Neural cell (in vitro differentiated cells): ENCODE results near the gene BCAS1. TPM values are rescaled to one million over a fixed set of nuclear protein-coding genes. Genes with fewer than 3 reads are reported as not detected.

Experiments
- H2AFZ ChIP-seq: fragments of 200-600, 300-800 bp; sonication (generic), shearing (Covaris generic); 2 replicates; pipeline ENCODE4 v1.6.0; 2014; ENCODE audit warnings: low read depth, mild to moderate bottlenecking, antibody characterized with exemption, low read length, moderate library complexity
- H3F3A ChIP-seq: fragments of 200-600 bp; shearing (Covaris generic); 2 replicates; pipeline ENCODE4 v1.6.1; 2016; ENCODE audit warnings: mild to moderate bottlenecking, moderate library complexity, mixed read lengths, antibody characterized with exemption, low read length; ENCODE audit not compliant: insufficient read depth, poor library complexity, severe bottlenecking
- H3K27ac ChIP-seq: fragments of 200-600, 300-800 bp; sonication (generic), shearing (Covaris generic); 2 replicates; pipeline ENCODE4 v1.5.1; 2014; ENCODE audit warnings: mild to moderate bottlenecking, low read length, moderate library complexity
- H3K27me3 ChIP-seq: fragments of 300-800, 200-600 bp; sonication (generic), shearing (Covaris generic); 2 replicates; pipeline ENCODE4 v1.6.0; 2014; ENCODE audit warnings: mild to moderate bottlenecking, low read depth, low read length, moderate library complexity; ENCODE audit not compliant: insufficient read depth
- H3K36me3 ChIP-seq: fragments of 300-800, 200-600 bp; sonication (generic), shearing (Covaris generic); 2 replicates; pipeline ENCODE4 v1.5.1; 2014; ENCODE audit warnings: mild to moderate bottlenecking, antibody characterized with exemption, low read length, moderate library complexity; ENCODE audit not compliant: insufficient read depth
- H3K4me2 ChIP-seq: fragments of 300-800, 200-600 bp; sonication (generic), shearing (Covaris generic); 2 replicates; pipeline ENCODE4 v1.6.0; 2014; ENCODE audit warnings: mild to moderate bottlenecking, low read length
- H3K4me3 ChIP-seq: fragments of 300-800, 200-600 bp; sonication (generic), shearing (Covaris generic); 2 replicates; pipeline ENCODE4 v1.5.1; 2014; ENCODE audit warnings: mild to moderate bottlenecking, low read length, moderate library complexity
- H3K79me2 ChIP-seq: fragments of 200-600 bp; shearing (Covaris generic); replicated peaks from 2 replicates; pipeline ENCODE4 v1.6.0; 2014; ENCODE audit warnings: mild to moderate bottlenecking, low read length, moderate library complexity; ENCODE audit not compliant: insufficient read depth
- H3K9ac ChIP-seq: fragments of 300-800, 200-600 bp; sonication (generic), shearing (Covaris generic); 2 replicates; pipeline ENCODE4 v1.6.1; 2016; ENCODE audit warnings: mild to moderate bottlenecking, low read length, mixed read lengths
- H3K9me2 ChIP-seq: fragments of 200-600 bp; shearing (Covaris generic); 2 replicates; pipeline ENCODE4 v1.6.1; 2016; ENCODE audit warnings: mild to moderate bottlenecking, low read length, mixed read lengths; ENCODE audit not compliant: insufficient read depth
- H3K9me3 ChIP-seq: fragments of 200-600, 300-800 bp; sonication (generic), shearing (Covaris generic); 2 replicates; pipeline ENCODE4 v1.6.1; 2016; ENCODE audit warnings: mild to moderate bottlenecking, mixed run types, low read length, moderate library complexity, mixed read lengths
- H4K20me1 ChIP-seq: fragments of 200-600 bp; shearing (Covaris generic); 2 replicates; pipeline ENCODE4 v1.6.1; 2016; ENCODE audit warnings: mild to moderate bottlenecking, mixed run types; ENCODE audit not compliant: insufficient read depth
- CTCF ChIP-seq: fragments of 450-650 bp; IDR thresholded peaks from 2 replicates; pipeline ENCODE4 v1.5.1; 2014; ENCODE audit warnings: antibody characterized with exemption, mild to moderate bottlenecking, moderate library complexity; ENCODE audit not compliant: poor library complexity, severe bottlenecking
- EP300 ChIP-seq: fragments of 450-650 bp; conservative IDR thresholded peaks from 2 replicates; pipeline ENCODE4 v1.6.1; 2014; ENCODE audit warnings: antibody characterized with exemption, mild to moderate bottlenecking, moderate library complexity; ENCODE audit not compliant: poor library complexity, severe bottlenecking
- EZH2 ChIP-seq: fragments of 200-600, 300-800 bp; shearing (Covaris generic), sonication (generic); IDR thresholded peaks from 2 replicates; pipeline ENCODE4 v1.6.1; 2014; ENCODE audit warnings: antibody characterized with exemption, low read length, borderline replicate concordance, mild to moderate bottlenecking; ENCODE audit not compliant: insufficient read depth, poor library complexity, severe bottlenecking
- MXI1 ChIP-seq: fragments of 450-650 bp; conservative IDR thresholded peaks from 2 replicates; pipeline ENCODE4 v1.6.1; 2014; ENCODE audit warnings: antibody characterized with exemption, mild to moderate bottlenecking; ENCODE audit not compliant: poor library complexity, severe bottlenecking
- POLR2AphosphoS5 ChIP-seq: IDR thresholded peaks from 2 replicates; pipeline ENCODE4 v1.6.1; 2012
- RAD21 ChIP-seq: fragments of 450-650 bp; conservative IDR thresholded peaks from 2 replicates; pipeline ENCODE4 v1.6.1; 2014; ENCODE audit warnings: antibody characterized with exemption, mild to moderate bottlenecking, moderate library complexity
- REST ChIP-seq: IDR thresholded peaks from 2 replicates; pipeline ENCODE4 v1.6.1; 2012; ENCODE audit warnings: borderline replicate concordance
- SMC3 ChIP-seq: fragments of 450-650 bp; conservative IDR thresholded peaks from 2 replicates; pipeline ENCODE4 v1.6.1; 2014; ENCODE audit warnings: antibody characterized with exemption, mild to moderate bottlenecking, moderate library complexity; ENCODE audit not compliant: poor library complexity
- TAF1 ChIP-seq: IDR thresholded peaks from 2 replicates; pipeline ENCODE4 v1.6.1; 2012; ENCODE audit warnings: low read depth
- polyA plus RNA-seq: library from polyadenylated mRNA; depleted of rRNA; stranded (reverse); fragments of >200 nt; gene quantifications from 2 replicates; pipeline ENCODE4 v1.2.3, GENCODE V29; 2014

Gene BCAS1
- polyA plus RNA-seq, 1 donor from 2014 or later: not detected

- Histone ChIP-seq H2AFZ (no peak overlapping the region), H3K4me3 (no peak overlapping the region), H3K9me3 (no peaks in the 10 kb centered on the region), H3K79me2 (no peaks in the 10 kb centered on the region), H3K4me2 (no peak overlapping the region), H3K27me3 (no peaks in the 10 kb centered on the region), H3K36me3 (no peaks in the 10 kb centered on the region), H3F3A (no peaks in the 10 kb centered on the region), H3K9ac (no peak overlapping the region), H3K27ac (no peak overlapping the region), H4K20me1 (no peaks in the 10 kb centered on the region), H3K9me2 (no peaks in the 10 kb centered on the region)
- TF ChIP-seq RAD21: no peak
- TF ChIP-seq POLR2AphosphoS5: no peak
- no peak for TF ChIP-seq REST
- no peak for TF ChIP-seq TAF1
- no peak for TF ChIP-seq CTCF
- TF ChIP-seq MXI1: no peak
- TF ChIP-seq SMC3: no peak
- TF ChIP-seq EZH2: no peak
- no peak for TF ChIP-seq EP300
These were observed 76.3 kb downstream of the BCAS1 start for GRCh38 chr20:53994088-53994487.

- no peaks in the 10 kb centered on the region for H4K20me1 ChIP-seq
- H3F3A ChIP-seq: no peaks in the 10 kb centered on the region
- H3K9me3 ChIP-seq: no peaks in the 10 kb centered on the region
- H3K27ac ChIP-seq: no peak overlapping the region
- TF ChIP-seq CTCF: no peak
- no peak for TF ChIP-seq POLR2AphosphoS5
- no peak overlapping the region for H3K4me3 ChIP-seq
- H3K79me2 ChIP-seq: no peaks in the 10 kb centered on the region
- H3K4me2 ChIP-seq: no peak overlapping the region
- no peak overlapping the region for H3K9ac ChIP-seq
- no peak overlapping the region for H2AFZ ChIP-seq
- H3K27me3 ChIP-seq: no peaks in the 10 kb centered on the region
- H3K36me3 ChIP-seq: no peaks in the 10 kb centered on the region
- H3K9me2 ChIP-seq: no peaks in the 10 kb centered on the region
These were observed 77.1 kb downstream of the BCAS1 start for GRCh38 chr20:53993310-53993709.
